ENCODE results near the gene YPEL3.

The YPEL3 gene

DNA sequence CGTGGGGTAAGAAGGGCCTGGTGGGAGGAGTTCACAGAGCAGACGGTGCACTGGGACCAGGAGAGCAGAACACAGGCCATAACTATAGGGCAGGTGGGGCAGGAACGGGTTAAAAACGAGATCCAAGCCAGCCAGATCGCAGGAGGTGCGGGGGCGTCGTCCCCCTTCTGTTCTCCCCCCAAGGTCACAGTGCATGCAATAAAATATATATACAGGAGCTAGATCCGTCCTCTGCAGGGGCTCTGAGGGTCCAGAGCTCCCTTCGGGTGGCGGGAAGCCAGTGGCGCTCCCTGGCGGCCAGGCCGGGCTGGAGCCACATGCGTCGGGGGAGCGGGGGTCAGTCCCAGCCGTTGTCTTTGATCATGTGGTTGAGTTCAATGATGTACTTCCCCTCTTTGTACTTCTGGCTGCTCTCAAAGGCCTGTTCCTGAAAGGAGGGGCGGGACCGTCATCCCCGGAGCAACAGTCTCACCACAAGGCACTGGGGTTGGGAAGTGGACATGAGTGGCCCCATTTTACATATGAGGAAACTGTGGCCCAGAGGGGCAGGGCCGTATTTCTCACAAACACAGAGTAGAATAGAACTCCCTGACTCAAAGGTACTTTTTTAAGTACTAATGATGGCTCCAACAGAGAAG is 3.5 kb downstream of the YPEL3 start (continued):
- TF ChIP-seq, protein P1, sequence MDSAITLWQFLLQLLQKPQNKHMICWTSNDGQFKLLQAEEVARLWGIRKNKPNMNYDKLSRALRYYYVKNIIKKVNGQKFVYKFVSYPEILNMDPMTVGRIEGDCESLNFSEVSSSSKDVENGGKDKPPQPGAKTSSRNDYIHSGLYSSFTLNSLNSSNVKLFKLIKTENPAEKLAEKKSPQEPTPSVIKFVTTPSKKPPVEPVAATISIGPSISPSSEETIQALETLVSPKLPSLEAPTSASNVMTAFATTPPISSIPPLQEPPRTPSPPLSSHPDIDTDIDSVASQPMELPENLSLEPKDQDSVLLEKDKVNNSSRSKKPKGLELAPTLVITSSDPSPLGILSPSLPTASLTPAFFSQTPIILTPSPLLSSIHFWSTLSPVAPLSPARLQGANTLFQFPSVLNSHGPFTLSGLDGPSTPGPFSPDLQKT (IDR thresholded peaks at IDR 0.05; ENCODE audit: borderline replicate concordance, low read depth, low read length): no peak
- TF ChIP-seq ZNF768 (tag by site-specific recombination; IDR thresholded peaks at IDR 0.05): no peak

DNA sequence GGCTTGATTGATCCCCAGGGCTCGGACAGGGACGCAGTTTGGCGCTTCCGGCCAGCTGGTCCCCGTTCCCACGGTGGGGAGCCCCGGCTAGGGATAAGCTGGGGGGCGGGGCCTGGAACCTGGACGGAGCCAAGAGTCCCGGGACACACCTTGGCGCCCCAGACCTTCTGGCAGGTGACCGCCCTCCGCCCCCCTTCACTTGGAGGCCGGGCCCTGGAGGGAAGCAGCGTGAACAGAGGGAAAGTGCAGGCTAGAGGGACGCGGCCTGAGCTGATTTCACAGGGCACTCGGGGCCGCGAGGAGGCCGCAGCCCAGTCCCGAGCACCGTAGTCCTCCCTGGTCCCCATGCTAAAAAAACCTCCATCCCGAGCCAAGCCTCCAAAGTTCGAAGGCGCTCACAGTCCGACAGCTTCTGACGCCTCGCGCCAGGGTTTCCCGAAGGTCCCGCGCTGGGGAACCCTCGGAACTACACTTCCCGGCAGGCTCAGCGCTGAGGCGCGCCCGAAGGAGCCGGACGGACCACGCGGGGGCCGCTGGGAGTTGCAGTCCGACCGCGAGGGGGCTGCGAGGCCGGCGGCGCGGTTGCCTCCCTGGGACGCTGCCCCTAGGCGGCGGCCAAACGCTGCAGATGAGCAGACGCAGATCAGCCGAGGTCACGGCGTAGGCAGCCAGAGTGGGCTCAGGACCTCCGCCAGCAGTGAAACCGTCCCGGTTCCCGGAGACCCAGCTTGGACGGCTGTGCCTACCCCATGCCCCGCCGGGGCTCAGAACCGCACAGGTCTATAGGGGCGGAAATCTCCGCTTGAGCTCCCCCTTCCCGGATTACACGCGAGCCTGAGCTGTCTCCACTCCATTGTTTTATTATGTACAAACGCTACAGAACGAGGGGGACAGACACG is 4.3 kb downstream of the YPEL3 start, which contains the start of gene TBX6:
Gene TBX6 (minus strand): TSS at position 451 of the 899 bp plus-strand sequence. CDS start 731 bp downstream, outside the sequence.
- CTCF ChIA-PET: interaction anchor here (0.6 to 5.0 kb wide), 37 partner anchors 8 to 733 kb away, joined by 3 to 38 read pairs (median 4); partner anchors contain the start of genes DCTPP1, GDPD3, PPP4C and ZNF771
- Histone ChIP-seq H3K4me3 (ENCODE audit: low read depth, low read length) (peak within 1 kb of the TSS; percentile 12), H3K27ac (ENCODE audit: extremely low read depth, low read depth, low read length) (peak within 1 kb of the TSS; percentile 8; the same call in 1 of the 2 replicates), H3K4me1 (ENCODE audit: control insufficient read depth, insufficient read depth, low read length) (no peaks in the 10 kb centered on the region), H3K9me3 (ENCODE audit: control insufficient read depth, insufficient read depth, low read depth, low read length) (no peaks in the 10 kb centered on the region), H3K36me3 (ENCODE audit: control insufficient read depth in 2 of 2, insufficient read depth in 1 of 2, low read length in 2 of 2) (peaks cover 0 to 19% of the 10 kb centered on the region in 2 experiments; a peak in 1 of 3 replicates)
- POLR2A ChIA-PET: interaction anchor here (0.5 to 3.3 kb wide), 14 partner anchors 12 to 432 kb away, joined by 3 to 26 read pairs (median 3); partner anchors contain the start of genes ALDOA, CORO1A, MAPK3 and PPP4C
- TF ChIP-seq ZNF701 (tag by site-specific recombination; IDR thresholded peaks at IDR 0.05): 0 out of 2 replicates have a peak, but pooled peaks have one; percentile 32
- no peak for TF ChIP-seq GLI4 (tag by site-specific recombination; IDR thresholded peaks at IDR 0.05)
- TF ChIP-seq ZNF501 (tag by site-specific recombination; IDR thresholded peaks at IDR 0.05): peak; percentile 88
- TF ChIP-seq, protein P2, sequence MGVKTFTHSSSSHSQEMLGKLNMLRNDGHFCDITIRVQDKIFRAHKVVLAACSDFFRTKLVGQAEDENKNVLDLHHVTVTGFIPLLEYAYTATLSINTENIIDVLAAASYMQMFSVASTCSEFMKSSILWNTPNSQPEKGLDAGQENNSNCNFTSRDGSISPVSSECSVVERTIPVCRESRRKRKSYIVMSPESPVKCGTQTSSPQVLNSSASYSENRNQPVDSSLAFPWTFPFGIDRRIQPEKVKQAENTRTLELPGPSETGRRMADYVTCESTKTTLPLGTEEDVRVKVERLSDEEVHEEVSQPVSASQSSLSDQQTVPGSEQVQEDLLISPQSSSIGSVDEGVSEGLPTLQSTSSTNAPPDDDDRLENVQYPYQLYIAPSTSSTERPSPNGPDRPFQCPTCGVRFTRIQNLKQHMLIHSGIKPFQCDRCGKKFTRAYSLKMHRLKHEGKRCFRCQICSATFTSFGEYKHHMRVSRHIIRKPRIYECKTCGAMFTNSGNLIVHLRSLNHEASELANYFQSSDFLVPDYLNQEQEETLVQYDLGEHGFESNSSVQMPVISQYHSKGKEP (tag by site-specific recombination; IDR thresholded peaks at IDR 0.05): peak; percentile 46; the same call in 1 of the 2 replicates
- TF ChIP-seq, protein P3, sequence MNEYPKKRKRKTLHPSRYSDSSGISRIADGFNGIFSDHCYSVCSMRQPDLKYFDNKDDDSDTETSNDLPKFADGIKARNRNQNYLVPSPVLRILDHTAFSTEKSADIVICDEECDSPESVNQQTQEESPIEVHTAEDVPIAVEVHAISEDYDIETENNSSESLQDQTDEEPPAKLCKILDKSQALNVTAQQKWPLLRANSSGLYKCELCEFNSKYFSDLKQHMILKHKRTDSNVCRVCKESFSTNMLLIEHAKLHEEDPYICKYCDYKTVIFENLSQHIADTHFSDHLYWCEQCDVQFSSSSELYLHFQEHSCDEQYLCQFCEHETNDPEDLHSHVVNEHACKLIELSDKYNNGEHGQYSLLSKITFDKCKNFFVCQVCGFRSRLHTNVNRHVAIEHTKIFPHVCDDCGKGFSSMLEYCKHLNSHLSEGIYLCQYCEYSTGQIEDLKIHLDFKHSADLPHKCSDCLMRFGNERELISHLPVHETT (tag by site-specific recombination; IDR thresholded peaks at IDR 0.05): no peak
- TF ChIP-seq ZNF335 (tag by site-specific recombination; conservative IDR thresholded peaks at IDR 0.05): peak; percentile 90
- peak; percentile 10; the same call in 1 of the 2 replicates for TF ChIP-seq YY2 (tag by site-specific recombination; IDR thresholded peaks at IDR 0.05)
- peak; percentile 95 for TF ChIP-seq GLIS2 (tag by site-specific recombination; IDR thresholded peaks at IDR 0.05)
- TF ChIP-seq ZNF24 (tag by site-specific recombination; IDR thresholded peaks at IDR 0.05): no peak
- TF ChIP-seq KLF10 (tag by site-specific recombination; IDR thresholded peaks at IDR 0.05): 0 out of 2 replicates have a peak, but pooled peaks have one; percentile 3
- TF ChIP-seq ZBTB20 (tag by site-specific recombination; IDR thresholded peaks at IDR 0.05): peak; percentile 73
- TF ChIP-seq ZNF473 (tag by site-specific recombination; IDR thresholded peaks at IDR 0.05): no peak
- TF ChIP-seq, protein P4, sequence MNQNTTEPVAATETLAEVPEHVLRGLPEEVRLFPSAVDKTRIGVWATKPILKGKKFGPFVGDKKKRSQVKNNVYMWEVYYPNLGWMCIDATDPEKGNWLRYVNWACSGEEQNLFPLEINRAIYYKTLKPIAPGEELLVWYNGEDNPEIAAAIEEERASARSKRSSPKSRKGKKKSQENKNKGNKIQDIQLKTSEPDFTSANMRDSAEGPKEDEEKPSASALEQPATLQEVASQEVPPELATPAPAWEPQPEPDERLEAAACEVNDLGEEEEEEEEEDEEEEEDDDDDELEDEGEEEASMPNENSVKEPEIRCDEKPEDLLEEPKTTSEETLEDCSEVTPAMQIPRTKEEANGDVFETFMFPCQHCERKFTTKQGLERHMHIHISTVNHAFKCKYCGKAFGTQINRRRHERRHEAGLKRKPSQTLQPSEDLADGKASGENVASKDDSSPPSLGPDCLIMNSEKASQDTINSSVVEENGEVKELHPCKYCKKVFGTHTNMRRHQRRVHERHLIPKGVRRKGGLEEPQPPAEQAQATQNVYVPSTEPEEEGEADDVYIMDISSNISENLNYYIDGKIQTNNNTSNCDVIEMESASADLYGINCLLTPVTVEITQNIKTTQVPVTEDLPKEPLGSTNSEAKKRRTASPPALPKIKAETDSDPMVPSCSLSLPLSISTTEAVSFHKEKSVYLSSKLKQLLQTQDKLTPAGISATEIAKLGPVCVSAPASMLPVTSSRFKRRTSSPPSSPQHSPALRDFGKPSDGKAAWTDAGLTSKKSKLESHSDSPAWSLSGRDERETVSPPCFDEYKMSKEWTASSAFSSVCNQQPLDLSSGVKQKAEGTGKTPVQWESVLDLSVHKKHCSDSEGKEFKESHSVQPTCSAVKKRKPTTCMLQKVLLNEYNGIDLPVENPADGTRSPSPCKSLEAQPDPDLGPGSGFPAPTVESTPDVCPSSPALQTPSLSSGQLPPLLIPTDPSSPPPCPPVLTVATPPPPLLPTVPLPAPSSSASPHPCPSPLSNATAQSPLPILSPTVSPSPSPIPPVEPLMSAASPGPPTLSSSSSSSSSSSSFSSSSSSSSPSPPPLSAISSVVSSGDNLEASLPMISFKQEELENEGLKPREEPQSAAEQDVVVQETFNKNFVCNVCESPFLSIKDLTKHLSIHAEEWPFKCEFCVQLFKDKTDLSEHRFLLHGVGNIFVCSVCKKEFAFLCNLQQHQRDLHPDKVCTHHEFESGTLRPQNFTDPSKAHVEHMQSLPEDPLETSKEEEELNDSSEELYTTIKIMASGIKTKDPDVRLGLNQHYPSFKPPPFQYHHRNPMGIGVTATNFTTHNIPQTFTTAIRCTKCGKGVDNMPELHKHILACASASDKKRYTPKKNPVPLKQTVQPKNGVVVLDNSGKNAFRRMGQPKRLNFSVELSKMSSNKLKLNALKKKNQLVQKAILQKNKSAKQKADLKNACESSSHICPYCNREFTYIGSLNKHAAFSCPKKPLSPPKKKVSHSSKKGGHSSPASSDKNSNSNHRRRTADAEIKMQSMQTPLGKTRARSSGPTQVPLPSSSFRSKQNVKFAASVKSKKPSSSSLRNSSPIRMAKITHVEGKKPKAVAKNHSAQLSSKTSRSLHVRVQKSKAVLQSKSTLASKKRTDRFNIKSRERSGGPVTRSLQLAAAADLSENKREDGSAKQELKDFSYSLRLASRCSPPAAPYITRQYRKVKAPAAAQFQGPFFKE (tag by site-specific recombination; IDR thresholded peaks at IDR 0.05; ENCODE audit: borderline replicate concordance): no peak; the same call in 1 of the 2 replicates
- TF ChIP-seq, protein P5, sequence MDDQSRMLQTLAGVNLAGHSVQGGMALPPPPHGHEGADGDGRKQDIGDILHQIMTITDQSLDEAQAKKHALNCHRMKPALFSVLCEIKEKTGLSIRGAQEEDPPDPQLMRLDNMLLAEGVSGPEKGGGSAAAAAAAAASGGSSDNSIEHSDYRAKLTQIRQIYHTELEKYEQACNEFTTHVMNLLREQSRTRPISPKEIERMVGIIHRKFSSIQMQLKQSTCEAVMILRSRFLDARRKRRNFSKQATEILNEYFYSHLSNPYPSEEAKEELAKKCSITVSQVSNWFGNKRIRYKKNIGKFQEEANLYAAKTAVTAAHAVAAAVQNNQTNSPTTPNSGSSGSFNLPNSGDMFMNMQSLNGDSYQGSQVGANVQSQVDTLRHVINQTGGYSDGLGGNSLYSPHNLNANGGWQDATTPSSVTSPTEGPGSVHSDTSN (CRISPR knock-in tag; IDR thresholded peaks at IDR 0.05): peak; percentile 74; the same call in 1 of the 2 replicates
- 0 out of 2 replicates have a peak, but pooled peaks have one; percentile 55 for TF ChIP-seq ZBTB17 (tag by site-specific recombination; IDR thresholded peaks at IDR 0.05)
- no peak for TF ChIP-seq ZNF529 (tag by site-specific recombination; IDR thresholded peaks at IDR 0.05; ENCODE audit: insufficient replicate concordance)
- TF ChIP-seq ZNF341 (tag by site-specific recombination; IDR thresholded peaks at IDR 0.05; ENCODE audit: low read depth): peak; percentile 63; the same call in 1 of the 2 replicates
- peak; percentile 3; the same call in 1 of the 2 replicates for TF ChIP-seq SP2 (tag by site-specific recombination; IDR thresholded peaks at IDR 0.05)
- no peak for TF ChIP-seq ZNF621 (tag by site-specific recombination; IDR thresholded peaks at IDR 0.05)
- peak; percentile 76; the same call in 1 of the 2 replicates for TF ChIP-seq ZEB2 (tag by site-specific recombination; IDR thresholded peaks at IDR 0.05)

Data from HEK293 (cell line).